ENCODE data around the gene S100P.

DNA sequence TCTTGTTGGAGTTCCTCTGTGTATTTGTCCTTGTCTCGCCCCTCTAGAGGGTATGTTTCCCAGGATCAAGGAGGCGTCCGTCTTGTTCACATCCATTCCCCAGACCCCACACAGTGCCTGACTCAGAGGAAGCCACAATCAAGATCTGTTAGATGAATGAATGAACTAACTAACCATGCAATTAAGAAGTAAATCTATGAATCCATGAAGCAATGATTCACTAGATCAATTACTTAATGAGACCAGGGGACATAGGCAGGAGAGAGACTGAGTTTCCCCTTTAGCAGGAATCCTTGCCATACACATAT is 34.2 kb downstream of the S100P start:
- TF ChIP-seq POLR2A (IDR thresholded peaks at IDR 0.05) (no peak), CTCF (IDR thresholded peaks at IDR 0.05) (no peak), EP300 (IDR thresholded peaks at IDR 0.05; ENCODE audit: low read depth) (no peak)

All from transverse colon (tissue), 3 donors.